Stimulated activated CD4-positive, alpha-beta T cell treated with anti-CD3 and anti-CD28 coated beads, Interleukin-12 subunit alpha, Interleukin-12 subunit beta, amount 100 ng/mL, for 24 hours (primary cell): ENCODE measurements around the gene SQSTM1.
A peak's percentile ranks its signal among the peaks of the same experiment; 100 is the strongest.
"Not testable (repeated sequence)": the region's sequence is repeated elsewhere in the genome, so short reads cannot be mapped to it uniquely, and the experiment has no call there.

Experiments used
- DNase-seq, 2 experiments: peaks; one replicate each; pipeline ENCODE4 v3.0.0-alpha.2; 2020; ENCODE audit warnings: low read depth in 2 of 2

Gene SQSTM1

DNA sequence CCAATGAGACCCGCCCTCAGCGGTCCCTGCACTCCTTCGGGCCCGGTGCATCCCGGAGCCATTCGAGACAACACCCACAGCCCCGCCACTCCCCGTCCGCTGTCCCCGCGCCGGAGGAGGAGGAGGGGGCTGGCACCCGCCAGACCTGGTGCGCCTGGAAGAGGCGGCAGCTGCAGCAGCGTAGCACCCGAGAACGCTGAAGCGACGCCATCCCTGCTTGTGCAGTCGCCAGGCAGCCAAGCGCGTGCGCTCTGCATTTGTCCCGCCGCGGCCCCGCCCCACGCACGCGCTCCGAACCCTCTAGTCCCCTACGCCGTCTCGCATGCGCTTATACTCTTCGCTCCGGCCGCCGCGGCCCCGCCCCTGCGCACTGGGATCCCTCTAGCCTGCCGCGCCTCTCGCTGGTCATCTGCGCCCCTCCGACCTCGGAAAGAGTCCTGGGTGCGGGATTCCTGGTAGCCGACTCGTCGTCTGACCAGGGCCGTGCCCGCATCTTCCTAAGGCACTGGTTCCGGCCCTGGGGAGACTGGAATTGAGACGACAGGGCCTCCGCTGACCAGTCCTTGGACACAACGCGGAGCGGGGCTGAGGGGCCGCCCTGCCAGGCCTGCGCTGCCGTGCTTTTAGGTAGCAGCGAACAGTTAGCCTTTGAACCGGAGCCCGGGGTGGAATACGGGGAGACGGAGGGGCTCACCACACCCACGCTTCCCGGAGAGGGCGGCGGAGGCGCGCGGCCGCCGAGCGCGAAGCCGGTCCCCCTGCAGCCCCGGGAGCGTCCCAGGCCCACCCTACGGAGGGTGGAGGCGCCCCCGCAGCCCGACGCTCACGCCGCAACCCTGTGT, 38.1 kb downstream of the SQSTM1 start, which contains the start of gene MRNIP:
MRNIP (minus strand) TSS at position 232 of the 842 bp plus-strand sequence; CDS start at position 211, 21 bp downstream.
- DNase-seq, result peak; percentile 86 to 91

DNA sequence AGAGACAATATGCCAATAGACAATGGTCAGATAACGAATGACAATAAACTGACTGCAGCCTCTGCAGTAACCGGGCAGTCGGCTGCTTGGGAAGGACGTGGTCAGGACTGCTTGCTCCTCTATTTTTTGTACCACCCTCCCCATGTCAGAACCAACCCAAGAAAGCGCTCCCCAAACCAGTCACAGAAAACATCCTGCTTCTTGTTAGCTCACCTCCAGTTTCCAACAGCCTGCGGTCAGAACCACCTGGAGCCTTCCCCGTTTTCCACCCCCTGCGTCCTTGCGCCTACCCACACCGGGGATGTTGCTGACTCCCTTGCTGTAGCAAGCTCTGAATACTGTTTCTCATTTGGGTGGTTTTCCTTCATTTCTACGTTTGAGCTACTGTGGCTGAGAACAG, 39.6 kb downstream of the SQSTM1 start:
- DNase-seq, result no peak

DNA sequence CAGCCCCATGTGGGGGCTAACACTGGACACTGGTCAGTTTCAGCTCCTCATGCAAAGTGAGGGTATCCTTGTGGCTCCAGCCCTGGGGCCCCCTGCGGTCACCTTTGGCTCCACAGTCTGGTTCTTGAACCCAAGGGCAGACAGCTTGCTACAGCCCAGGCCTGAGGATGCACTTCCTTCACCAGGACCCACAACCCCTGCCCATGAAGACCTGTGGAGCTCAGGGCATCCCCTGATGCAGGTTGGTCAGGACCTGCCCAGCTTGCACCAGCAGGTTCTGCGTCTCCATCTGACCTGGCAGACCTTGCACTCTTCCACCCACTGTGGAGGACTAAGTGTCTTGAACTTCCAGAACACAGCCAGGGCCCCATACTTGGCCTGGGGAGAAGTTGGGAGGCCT, 41.6 kb downstream of the SQSTM1 start:
- no peak for DNase-seq

GRCh38 chr5:179862891-179863290, 42.2 kb downstream of the SQSTM1 start:
- no peak for DNase-seq

- DNase-seq, result no peak
Measured at GRCh38 chr5:179863449-179864085, 42.9 kb downstream of the SQSTM1 start.

DNA sequence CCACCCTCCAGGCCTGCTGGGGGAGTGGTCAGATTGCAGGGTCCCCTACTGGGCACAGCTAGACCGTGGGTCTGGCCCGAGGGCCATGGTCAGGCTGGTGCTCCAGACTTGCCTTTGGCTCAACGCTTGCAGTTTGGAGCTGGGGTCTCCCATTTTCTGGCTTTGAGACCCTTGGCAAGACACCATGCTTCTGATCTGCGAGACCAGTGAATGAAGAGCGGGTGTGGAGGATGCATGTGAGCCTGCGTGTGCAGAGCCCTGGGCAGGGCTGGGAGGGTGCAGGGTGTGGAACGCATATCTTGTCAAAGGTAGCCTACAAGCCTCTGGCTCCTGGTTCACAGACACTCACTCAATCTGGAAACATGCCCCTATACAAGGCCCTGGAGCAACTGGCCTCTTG, 44.0 kb downstream of the SQSTM1 start:
- no peak for DNase-seq

DNA sequence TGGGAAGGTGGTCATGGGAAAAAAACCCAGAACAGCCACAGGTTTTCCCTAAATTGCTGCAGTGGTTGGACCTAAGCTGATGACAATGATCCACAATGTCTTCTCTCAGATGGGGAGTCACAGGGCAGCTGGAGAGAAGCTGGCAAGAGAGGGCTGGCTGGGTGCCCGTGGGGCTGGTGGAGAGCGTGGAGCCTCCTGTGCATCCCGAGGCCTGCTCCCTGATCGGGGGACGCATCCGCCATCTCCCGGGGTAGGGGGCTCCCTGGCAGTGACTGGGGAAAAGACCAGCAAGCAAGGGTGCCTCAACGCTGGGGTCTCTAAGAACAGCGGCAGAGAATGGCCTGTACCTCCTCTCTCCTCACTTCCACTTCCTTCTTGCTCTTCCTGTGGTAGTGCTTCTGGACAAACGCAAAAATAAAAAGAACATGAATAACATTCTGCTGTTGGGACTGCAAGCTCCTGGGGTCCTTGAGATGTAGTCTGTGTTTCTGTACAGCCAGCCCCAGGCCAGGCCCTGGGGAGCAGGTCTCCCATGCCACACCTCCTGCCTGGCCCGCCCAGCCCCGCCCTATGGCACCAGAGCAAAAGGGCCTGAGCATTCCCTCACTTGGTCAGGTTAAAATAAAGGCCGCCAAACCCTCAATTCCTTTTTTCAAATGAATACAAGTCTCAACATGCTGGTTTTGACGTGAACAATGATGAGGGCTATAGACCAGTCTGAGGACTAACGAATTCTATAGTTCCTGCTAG, 45.0 kb downstream of the SQSTM1 start:
- DNase-seq, result no peak

- peak; percentile 5 to 17 for DNase-seq
Measured at GRCh38 chr5:179866241-179867078, 45.8 kb downstream of the SQSTM1 start.

GRCh38 chr5:179867079-179867465, 46.4 kb downstream of the SQSTM1 start:
- no peak for DNase-seq

DNA sequence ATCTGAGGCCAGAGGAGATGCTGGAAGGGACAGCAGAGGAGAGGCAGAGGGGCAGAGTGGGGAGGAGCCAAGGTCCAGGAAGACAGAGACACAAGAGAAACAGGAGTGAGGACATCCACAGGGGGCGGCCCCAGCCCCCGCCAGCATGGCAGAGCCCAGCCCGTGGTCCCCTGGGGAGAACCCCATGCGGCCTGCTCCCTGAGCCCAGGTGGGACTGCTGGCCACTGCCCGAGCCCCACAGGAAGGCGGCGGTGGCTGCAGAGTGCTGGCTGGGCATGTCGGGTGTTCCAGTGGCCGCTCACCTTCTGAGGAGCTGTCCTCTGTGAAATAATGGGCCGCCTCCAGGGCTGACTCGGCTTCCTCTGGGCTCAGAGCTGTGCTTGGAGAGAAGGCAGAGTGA, 46.8 kb downstream of the SQSTM1 start:
- DNase-seq, result no peak

GRCh38 chr5:179868541-179868940, 47.8 kb downstream of the SQSTM1 start:
- DNase-seq, result no peak

DNA sequence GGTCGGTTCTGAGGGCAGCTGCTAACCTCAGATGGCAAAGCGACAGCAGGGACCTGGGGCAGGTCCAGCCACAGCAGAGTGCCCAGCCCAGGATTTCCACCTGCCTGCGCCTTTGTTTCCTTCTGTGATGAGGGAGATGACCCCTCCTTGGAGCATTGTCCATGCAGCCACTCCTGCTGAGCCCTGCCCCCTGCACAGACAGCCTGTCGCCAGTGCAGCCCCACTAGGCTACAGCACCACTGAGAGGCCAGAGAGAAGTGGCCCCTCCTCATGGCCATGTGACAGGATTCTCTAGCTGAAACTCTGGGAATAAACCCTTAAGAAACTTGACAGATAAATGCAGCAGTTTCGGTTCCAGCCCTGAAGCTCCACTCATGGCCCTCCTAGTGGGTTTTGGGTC, 48.4 kb downstream of the SQSTM1 start:
- DNase-seq, result no peak

DNA sequence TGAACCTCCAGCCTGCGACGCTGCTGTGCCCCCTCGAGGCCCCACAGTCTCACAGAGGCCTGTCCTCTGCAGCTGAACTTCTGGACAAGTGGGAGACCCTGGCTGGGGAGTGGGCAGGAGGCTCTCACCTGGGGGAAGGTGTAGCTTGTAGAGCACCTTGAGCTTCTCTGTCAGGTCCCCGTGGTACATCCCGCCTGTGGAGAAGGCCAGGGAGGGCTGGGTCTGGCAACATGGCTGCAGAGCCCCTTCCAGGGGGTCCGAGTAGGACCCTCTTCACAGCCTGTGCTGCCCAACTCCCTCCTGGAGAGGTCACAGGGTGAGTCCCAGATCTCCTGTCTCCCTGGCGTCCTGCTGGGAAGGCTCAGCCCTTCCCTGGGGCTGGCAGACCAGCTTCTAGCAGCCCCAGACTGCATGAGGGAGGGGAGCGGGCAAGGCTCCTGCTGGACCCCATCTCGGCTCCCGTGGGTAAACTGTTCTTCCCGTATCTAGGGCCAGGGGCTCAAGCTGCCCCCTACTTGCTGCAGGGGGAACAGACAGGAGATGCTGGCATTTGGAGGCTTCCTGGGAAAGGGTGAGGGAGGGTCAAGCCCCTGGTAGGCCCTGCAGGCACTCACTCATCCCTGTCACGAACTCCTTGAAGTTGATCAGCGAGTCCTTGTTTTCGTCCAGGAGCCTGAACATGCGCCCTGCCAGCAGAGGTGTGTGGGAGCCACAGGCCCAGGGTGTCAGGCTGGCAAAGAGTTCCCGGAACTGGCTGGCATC, 49.1 kb downstream of the SQSTM1 start:
- no peak for DNase-seq

- DNase-seq, result no peak
Measured at GRCh38 chr5:179870403-179870903, 49.7 kb downstream of the SQSTM1 start.

DNA sequence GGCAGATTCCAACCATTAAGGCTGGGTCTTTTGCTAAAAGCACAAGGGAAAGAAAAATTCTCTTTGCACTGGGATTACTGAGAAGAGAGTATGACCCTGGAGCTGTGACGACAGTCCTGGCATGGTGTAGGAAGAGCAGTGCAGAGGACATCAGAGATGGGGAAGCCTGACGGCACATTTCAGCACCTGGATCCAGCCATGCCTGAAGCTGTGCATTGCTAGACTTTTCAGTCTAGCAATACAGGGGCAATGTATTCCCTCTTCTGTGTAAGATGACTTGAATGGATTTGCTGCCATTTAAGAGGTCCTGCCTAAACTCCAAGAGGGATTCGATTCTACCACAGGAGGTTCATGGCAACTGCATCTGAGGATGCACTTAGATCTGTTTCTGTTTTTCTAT, 50.2 kb downstream of the SQSTM1 start:
- no peak for DNase-seq

DNA sequence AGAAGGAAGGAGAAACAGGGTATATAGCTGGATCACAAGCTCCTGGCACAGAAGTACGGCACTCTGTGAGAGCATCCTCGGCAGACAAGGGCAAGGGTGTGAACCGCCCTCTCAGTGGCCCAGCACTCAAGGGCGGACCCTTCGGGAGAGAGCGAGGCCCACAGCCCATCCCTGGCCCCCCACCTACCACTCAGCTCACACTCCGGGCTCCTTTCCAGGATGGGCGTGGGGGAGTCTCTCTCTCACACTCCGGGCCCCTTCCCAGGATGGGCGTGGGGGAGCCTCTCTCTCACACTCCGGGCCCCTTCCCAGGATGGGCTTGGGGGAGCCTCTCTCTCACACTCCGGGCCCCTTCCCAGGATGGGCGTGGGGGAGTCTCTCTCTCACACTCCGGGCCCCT, 50.8 kb downstream of the SQSTM1 start:
- not testable (repeated sequence) for DNase-seq

DNA sequence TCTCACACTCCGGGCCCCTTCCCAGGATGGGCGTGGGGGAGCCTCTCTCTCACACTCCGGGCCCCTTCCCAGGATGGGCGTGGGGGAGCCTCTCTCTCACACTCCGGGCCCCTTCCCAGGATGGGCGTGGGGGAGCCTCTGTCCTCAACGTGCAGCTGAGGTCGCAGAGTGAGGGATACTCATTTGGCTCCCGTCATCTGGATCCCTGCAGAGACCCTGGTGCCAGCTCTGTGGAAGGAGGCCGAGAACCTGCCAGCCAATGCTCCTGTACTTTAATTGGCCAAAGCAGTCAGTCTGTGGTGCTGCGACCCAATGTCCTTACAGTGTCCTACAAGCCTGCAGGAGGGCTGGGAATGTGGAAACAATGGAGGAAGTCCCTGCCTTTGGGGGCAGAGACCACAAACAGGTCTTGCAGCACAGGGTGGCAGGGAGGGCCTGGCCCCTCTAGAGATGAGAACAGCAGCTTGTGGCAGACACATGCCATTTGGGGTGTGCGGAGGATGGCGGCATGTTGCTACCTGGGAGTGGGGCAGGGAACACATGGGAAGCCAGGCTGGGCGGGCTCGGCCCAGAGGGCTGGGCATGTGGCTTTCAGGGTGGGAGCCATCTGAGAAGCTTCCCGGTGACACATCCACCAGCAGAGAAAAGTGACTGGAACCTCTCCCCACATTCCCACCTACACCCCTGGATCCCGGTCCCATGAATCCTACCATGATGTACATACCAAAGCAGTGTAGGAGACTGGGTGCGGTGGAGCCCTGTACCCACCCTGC, 51.5 kb downstream of the SQSTM1 start:
- DNase-seq, result no peak

- DNase-seq, result no peak
Measured at GRCh38 chr5:179872828-179873575, 52.3 kb downstream of the SQSTM1 start.

DNA sequence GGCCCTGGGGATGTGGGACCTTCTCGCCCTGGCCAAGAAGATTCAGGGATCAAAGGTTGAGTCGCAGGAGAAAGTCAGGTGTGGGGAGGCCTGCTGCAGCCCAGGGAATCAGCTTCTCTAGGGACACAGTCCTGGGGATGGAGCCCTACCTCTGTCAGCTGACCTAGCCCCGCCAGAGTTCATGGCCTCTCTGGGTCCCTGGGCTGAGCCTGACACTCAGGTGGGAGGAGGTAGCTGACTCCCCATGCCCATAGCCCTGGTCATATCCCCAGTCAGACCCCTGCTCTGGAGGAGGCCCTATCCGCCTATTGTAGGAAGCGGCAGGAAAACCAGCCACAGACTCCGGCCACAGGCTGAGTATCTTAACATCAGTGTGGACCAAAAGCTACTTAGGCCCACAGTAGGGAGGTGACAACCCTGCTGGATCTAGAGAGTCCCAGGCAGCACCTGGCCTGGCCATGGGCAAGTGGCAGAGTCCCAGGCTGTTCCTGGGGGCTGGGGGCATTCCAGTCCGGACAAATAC, 52.9 kb downstream of the SQSTM1 start:
- DNase-seq, result no peak
